Measurements from ENCODE around the gene NYAP2.

NYAP2 gene

GRCh38 chr2:225502971-225503370, 103.5 kb downstream of the NYAP2 start:
- no peaks in the 10 kb centered on the region for H3K9me3 ChIP-seq
- H3K27me3 ChIP-seq, result no peaks in the 10 kb centered on the region
- H3K4me3 ChIP-seq, result no peak overlapping the region
- no peak for DNase-seq
- H3K27ac ChIP-seq, result no peak overlapping the region
- H3K36me3 ChIP-seq, result no peaks in the 10 kb centered on the region
- TF ChIP-seq, protein P1, sequence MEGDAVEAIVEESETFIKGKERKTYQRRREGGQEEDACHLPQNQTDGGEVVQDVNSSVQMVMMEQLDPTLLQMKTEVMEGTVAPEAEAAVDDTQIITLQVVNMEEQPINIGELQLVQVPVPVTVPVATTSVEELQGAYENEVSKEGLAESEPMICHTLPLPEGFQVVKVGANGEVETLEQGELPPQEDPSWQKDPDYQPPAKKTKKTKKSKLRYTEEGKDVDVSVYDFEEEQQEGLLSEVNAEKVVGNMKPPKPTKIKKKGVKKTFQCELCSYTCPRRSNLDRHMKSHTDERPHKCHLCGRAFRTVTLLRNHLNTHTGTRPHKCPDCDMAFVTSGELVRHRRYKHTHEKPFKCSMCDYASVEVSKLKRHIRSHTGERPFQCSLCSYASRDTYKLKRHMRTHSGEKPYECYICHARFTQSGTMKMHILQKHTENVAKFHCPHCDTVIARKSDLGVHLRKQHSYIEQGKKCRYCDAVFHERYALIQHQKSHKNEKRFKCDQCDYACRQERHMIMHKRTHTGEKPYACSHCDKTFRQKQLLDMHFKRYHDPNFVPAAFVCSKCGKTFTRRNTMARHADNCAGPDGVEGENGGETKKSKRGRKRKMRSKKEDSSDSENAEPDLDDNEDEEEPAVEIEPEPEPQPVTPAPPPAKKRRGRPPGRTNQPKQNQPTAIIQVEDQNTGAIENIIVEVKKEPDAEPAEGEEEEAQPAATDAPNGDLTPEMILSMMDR (IDR thresholded peaks at IDR 0.05), result no peak
- intact Hi-C loops (cut with DNase I; ENCODE audit: low total_unique reads), result no loop called here
- H3K4me1 ChIP-seq, result no peaks in the 10 kb centered on the region

GRCh38 chr2:225510796-225511195, 111.3 kb downstream of the NYAP2 start:
- TF ChIP-seq, protein P1 (IDR thresholded peaks at IDR 0.05), result no peak

DNA sequence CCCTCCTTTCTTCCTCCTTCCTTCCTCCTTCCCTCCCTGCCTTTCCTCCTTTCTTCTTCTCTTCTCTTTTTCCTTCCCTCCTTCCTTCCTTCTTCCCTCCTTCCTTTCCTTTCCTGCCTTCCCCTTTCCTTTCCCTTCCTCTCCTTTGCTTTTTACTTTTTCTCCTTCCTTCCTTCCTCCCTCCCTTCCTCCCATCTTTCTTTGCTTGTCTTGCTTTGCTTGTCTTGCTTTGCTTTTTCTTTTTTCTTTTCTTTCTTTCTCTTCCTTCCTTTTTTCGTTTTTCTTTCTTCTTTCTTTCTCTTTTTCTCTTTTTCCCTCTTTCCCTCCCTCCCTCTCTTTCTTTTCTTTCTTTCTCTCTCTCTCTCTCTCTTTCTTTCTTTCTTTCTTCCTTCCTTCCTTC, 113.0 kb downstream of the NYAP2 start:
- H3K27me3 ChIP-seq, result no peaks in the 10 kb centered on the region
- no peaks in the 10 kb centered on the region for H3K4me1 ChIP-seq
- no peak overlapping the region for H3K4me3 ChIP-seq
- H3K27ac ChIP-seq, result no peak overlapping the region
- DNase-seq, result no peak
- TF ChIP-seq, protein P1 (IDR thresholded peaks at IDR 0.05), result no peak
- no peaks in the 10 kb centered on the region for H3K36me3 ChIP-seq
- intact Hi-C loops (cut with DNase I; ENCODE audit: low total_unique reads), result no loop called here
- no peaks in the 10 kb centered on the region for H3K9me3 ChIP-seq

More at GRCh38 chr2:225510796-225511195, 111.3 kb downstream of the NYAP2 start:
- Histone ChIP-seq H3K36me3 (no peaks in the 10 kb centered on the region), H3K9me3 (no peaks in the 10 kb centered on the region), H3K27me3 (no peaks in the 10 kb centered on the region), H3K27ac (no peak overlapping the region), H3K4me1 (no peaks in the 10 kb centered on the region), H3K4me3 (no peak overlapping the region)
- intact Hi-C loops (cut with DNase I; ENCODE audit: low total_unique reads), result no loop called here
- DNase-seq, result no peak

DNA sequence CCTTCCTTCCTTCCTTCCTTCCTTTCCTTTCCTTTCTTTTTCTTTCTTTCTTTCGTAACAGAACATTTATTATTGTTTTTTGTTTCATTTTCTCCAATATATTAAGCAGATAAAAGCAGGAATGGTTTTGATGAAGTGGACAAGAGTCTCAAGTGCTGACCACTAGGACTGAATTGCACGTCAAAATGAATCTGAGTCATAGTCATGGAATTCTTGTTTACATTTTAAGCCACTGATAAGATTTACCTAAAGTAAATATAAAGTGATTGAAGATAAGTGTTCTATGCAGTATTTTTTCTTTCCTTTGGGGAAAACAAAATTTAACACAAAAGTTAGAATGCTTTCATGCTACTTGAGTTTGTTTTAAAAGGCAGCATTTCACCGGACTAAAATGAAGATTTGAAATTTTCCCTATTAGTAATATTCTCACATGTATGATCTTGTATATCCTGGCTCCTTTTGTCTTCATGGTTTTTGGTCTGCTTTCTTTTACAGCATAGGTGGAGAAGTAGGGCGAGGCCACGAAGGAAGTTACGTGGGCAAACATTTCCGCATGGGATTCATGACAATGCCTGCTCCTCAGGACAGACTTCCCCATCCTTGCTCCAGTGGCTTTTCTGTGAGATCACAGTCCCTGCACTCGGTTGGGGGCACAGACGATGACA, 113.5 kb downstream of the NYAP2 start:
- H3K4me1 ChIP-seq, result no peaks in the 10 kb centered on the region
- no peaks in the 10 kb centered on the region for H3K36me3 ChIP-seq

GRCh38 chr2:225515033-225515432, 115.5 kb downstream of the NYAP2 start:
- Histone ChIP-seq H3K27me3 (no peaks in the 10 kb centered on the region), H3K9me3 (peaks cover 0 to 3% (median 0%) of the 10 kb centered on the region in 3 donors), H3K36me3 (no peaks in the 10 kb centered on the region), H3K4me3 (no peak overlapping the region), H3K27ac (no peak overlapping the region), H3K4me1 (no peaks in the 10 kb centered on the region)
- DNase-seq, result no peak
- intact Hi-C loops (cut with DNase I; ENCODE audit: low total_unique reads), result no loop called here
- TF ChIP-seq, protein P1 (IDR thresholded peaks at IDR 0.05), result no peak

More for the DNA sequence above, 113.5 kb downstream of the NYAP2 start:
- Histone ChIP-seq H3K27ac (no peak overlapping the region), H3K4me3 (no peak overlapping the region), H3K9me3 (no peaks in the 10 kb centered on the region), H3K27me3 (no peaks in the 10 kb centered on the region)
- TF ChIP-seq, protein P1 (IDR thresholded peaks at IDR 0.05), result no peak
- intact Hi-C loops (cut with DNase I; ENCODE audit: low total_unique reads), result no loop called here
- DNase-seq, result no peak
